ENCODE data around the gene MSI1. TPM values are rescaled to one million over a fixed set of nuclear protein-coding genes. Genes with fewer than 3 reads are reported as not detected.

Gene MSI1
- total and polyA plus RNA-seq, 2 of the 13 experiments (the other 11 are each of a cell fraction or from before 2014, with no cell fraction given), result 0.09 to 0.46 TPM

DNA sequence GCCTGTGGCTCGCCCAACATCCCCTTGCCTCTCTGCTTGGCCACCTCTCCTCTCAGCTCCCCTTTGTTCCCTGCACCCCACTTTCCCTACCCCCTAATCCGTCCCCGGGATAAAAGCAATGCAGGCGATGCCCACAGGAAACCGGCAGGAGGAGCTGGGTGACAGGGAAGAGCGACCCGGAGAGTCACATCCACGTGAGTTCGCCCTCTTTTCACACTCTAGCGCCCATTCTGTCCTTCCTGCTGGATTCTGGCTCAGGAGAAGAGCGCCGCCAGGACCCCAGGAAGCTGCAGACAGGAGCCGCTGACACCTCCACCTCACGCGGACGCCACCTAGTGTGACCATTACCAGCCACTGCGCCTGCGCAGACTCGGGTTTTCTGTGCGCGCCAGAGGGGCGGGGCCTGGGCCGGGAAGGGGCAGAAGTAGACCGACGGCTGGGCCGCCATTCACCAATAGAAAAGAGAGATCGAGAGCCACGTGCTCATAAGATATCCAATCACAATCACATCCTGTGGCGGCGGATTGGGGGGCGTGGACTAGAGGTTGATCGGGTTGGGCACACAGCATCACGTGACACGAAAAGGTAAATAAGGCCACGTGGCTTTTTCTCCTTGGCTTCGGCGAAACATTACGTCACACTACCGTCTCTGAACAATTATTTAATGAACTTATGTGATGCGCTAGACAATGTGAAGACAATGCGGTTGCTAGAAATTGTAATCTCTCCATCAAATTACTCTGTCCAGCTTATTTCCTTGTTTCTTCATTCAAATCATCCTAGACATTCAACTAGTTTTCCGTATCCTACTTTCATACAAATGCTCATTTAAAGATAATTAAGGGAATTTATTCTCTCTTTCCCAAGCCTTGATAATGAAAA is 51.5 kb downstream of the MSI1 start (continued):
- TF ChIP-seq, protein P1, sequence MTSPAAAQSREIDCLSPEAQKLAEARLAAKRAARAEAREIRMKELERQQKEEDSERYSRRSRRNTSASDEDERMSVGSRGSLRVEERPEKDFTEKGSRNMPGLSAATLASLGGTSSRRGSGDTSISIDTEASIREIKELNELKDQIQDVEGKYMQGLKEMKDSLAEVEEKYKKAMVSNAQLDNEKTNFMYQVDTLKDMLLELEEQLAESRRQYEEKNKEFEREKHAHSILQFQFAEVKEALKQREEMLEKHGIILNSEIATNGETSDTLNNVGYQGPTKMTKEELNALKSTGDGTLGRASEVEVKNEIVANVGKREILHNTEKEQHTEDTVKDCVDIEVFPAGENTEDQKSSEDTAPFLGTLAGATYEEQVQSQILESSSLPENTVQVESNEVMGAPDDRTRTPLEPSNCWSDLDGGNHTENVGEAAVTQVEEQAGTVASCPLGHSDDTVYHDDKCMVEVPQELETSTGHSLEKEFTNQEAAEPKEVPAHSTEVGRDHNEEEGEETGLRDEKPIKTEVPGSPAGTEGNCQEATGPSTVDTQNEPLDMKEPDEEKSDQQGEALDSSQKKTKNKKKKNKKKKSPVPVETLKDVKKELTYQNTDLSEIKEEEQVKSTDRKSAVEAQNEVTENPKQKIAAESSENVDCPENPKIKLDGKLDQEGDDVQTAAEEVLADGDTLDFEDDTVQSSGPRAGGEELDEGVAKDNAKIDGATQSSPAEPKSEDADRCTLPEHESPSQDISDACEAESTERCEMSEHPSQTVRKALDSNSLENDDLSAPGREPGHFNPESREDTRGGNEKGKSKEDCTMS (CRISPR knock-in tag; conservative IDR thresholded peaks at IDR 0.05), result 0 out of 2 replicates have a peak, but pooled peaks have one; percentile 48
- TF ChIP-seq ZNF703 (CRISPR knock-in tag; IDR thresholded peaks at IDR 0.05; ENCODE audit: borderline replicate concordance), result no peak
- TF ChIP-seq PLRG1 (conservative IDR thresholded peaks at IDR 0.05), result no peak
- peak; percentile 82; the same call in 1 of the 2 replicates for TF ChIP-seq KDM5B (CRISPR knock-in tag; IDR thresholded peaks at IDR 0.05; ENCODE audit: borderline replicate concordance)
- TF ChIP-seq SIN3A (IDR thresholded peaks at IDR 0.05; ENCODE audit: borderline replicate concordance, low read depth, low read length), result peak; percentile 71
- TF ChIP-seq BCL6 (CRISPR knock-in tag; IDR thresholded peaks at IDR 0.05), result peak; percentile 21; the same call in 1 of the 2 replicates
- peak; percentile 6; the same call in 1 of the 2 replicates for TF ChIP-seq HCFC1 (IDR thresholded peaks at IDR 0.05; ENCODE audit: low read depth, low read length)
- TF ChIP-seq, protein P2, sequence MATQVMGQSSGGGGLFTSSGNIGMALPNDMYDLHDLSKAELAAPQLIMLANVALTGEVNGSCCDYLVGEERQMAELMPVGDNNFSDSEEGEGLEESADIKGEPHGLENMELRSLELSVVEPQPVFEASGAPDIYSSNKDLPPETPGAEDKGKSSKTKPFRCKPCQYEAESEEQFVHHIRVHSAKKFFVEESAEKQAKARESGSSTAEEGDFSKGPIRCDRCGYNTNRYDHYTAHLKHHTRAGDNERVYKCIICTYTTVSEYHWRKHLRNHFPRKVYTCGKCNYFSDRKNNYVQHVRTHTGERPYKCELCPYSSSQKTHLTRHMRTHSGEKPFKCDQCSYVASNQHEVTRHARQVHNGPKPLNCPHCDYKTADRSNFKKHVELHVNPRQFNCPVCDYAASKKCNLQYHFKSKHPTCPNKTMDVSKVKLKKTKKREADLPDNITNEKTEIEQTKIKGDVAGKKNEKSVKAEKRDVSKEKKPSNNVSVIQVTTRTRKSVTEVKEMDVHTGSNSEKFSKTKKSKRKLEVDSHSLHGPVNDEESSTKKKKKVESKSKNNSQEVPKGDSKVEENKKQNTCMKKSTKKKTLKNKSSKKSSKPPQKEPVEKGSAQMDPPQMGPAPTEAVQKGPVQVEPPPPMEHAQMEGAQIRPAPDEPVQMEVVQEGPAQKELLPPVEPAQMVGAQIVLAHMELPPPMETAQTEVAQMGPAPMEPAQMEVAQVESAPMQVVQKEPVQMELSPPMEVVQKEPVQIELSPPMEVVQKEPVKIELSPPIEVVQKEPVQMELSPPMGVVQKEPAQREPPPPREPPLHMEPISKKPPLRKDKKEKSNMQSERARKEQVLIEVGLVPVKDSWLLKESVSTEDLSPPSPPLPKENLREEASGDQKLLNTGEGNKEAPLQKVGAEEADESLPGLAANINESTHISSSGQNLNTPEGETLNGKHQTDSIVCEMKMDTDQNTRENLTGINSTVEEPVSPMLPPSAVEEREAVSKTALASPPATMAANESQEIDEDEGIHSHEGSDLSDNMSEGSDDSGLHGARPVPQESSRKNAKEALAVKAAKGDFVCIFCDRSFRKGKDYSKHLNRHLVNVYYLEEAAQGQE (IDR thresholded peaks at IDR 0.05; ENCODE audit: borderline replicate concordance in 1 of 2, low read depth in 1 of 2, low read length in 2 of 2), result no peak; a peak in 1 of 4 replicates
- TF ChIP-seq NR2C2 (CRISPR knock-in tag; IDR thresholded peaks at IDR 0.05; ENCODE audit: borderline replicate concordance), result peak; percentile 43; the same call in 1 of the 2 replicates
- no peak for TF ChIP-seq SP2 (CRISPR knock-in tag; IDR thresholded peaks at IDR 0.05)
- TF ChIP-seq ZNF124 (CRISPR knock-in tag; IDR thresholded peaks at IDR 0.05), result no peak
- TF ChIP-seq NPAS2 (CRISPR knock-in tag; IDR thresholded peaks at IDR 0.05; ENCODE audit: borderline replicate concordance), result no peak
- TF ChIP-seq ZBTB21 (CRISPR knock-in tag; IDR thresholded peaks at IDR 0.05), result peak; percentile 73
- TF ChIP-seq, protein P3, sequence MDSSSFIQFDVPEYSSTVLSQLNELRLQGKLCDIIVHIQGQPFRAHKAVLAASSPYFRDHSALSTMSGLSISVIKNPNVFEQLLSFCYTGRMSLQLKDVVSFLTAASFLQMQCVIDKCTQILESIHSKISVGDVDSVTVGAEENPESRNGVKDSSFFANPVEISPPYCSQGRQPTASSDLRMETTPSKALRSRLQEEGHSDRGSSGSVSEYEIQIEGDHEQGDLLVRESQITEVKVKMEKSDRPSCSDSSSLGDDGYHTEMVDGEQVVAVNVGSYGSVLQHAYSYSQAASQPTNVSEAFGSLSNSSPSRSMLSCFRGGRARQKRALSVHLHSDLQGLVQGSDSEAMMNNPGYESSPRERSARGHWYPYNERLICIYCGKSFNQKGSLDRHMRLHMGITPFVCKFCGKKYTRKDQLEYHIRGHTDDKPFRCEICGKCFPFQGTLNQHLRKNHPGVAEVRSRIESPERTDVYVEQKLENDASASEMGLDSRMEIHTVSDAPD (CRISPR knock-in tag; IDR thresholded peaks at IDR 0.05), result no peak
- peak; percentile 56 for TF ChIP-seq MYC (CRISPR knock-in tag; IDR thresholded peaks at IDR 0.05; ENCODE audit: borderline replicate concordance)
- TF ChIP-seq ZSCAN20 (CRISPR knock-in tag; IDR thresholded peaks at IDR 0.05; ENCODE audit: borderline replicate concordance), result 0 out of 2 replicates have a peak, but pooled peaks have one; percentile 53
- TF ChIP-seq, protein P4, sequence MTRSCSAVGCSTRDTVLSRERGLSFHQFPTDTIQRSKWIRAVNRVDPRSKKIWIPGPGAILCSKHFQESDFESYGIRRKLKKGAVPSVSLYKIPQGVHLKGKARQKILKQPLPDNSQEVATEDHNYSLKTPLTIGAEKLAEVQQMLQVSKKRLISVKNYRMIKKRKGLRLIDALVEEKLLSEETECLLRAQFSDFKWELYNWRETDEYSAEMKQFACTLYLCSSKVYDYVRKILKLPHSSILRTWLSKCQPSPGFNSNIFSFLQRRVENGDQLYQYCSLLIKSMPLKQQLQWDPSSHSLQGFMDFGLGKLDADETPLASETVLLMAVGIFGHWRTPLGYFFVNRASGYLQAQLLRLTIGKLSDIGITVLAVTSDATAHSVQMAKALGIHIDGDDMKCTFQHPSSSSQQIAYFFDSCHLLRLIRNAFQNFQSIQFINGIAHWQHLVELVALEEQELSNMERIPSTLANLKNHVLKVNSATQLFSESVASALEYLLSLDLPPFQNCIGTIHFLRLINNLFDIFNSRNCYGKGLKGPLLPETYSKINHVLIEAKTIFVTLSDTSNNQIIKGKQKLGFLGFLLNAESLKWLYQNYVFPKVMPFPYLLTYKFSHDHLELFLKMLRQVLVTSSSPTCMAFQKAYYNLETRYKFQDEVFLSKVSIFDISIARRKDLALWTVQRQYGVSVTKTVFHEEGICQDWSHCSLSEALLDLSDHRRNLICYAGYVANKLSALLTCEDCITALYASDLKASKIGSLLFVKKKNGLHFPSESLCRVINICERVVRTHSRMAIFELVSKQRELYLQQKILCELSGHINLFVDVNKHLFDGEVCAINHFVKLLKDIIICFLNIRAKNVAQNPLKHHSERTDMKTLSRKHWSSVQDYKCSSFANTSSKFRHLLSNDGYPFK (CRISPR knock-in tag; IDR thresholded peaks at IDR 0.05; ENCODE audit: borderline replicate concordance), result peak; percentile 77; the same call in 1 of the 2 replicates
